ENCODE measurements around the gene MKS1. TPM values are rescaled to one million over a fixed set of nuclear protein-coding genes. Genes with fewer than 3 reads are reported as not detected.

The MKS1 gene
- total RNA-seq, 1 experiment from 2014 or later, result 17.5 TPM

- H4K20me1 ChIP-seq (ENCODE audit: insufficient read depth, low read depth, low read length), result no peaks in the 10 kb centered on the region
- H3K4me2 ChIP-seq (ENCODE audit: low read depth, low read length, poor library complexity, severe bottlenecking), result no peak overlapping the region
- H3K4me3 ChIP-seq (ENCODE audit: low read length), result no peak overlapping the region
- DNase-seq, result peak; percentile 45
- no peaks in the 10 kb centered on the region for H3K79me2 ChIP-seq (ENCODE audit: low read length)
- no peaks in the 10 kb centered on the region for H3K36me3 ChIP-seq (ENCODE audit: insufficient read depth, low read length)
- no peaks in the 10 kb centered on the region for H3K27me3 ChIP-seq (ENCODE audit: low read length)
- no peaks in the 10 kb centered on the region for H3K9me3 ChIP-seq (ENCODE audit: low read length)
- peaks cover 4% of the 10 kb centered on the region for H3K4me1 ChIP-seq (ENCODE audit: low read length)
- no peak overlapping the region for H3K27ac ChIP-seq (ENCODE audit: low read length)
- H3K9me2 ChIP-seq (replicated peaks; ENCODE audit: insufficient read depth, low read length), result no peaks in the 10 kb centered on the region
- no peak overlapping the region for H3K9ac ChIP-seq (ENCODE audit: low read length)
- H2AFZ ChIP-seq (ENCODE audit: low read length), result no peak overlapping the region
Measured at GRCh38 chr17:58176200-58176599, 42.9 kb downstream of the MKS1 start.

DNA sequence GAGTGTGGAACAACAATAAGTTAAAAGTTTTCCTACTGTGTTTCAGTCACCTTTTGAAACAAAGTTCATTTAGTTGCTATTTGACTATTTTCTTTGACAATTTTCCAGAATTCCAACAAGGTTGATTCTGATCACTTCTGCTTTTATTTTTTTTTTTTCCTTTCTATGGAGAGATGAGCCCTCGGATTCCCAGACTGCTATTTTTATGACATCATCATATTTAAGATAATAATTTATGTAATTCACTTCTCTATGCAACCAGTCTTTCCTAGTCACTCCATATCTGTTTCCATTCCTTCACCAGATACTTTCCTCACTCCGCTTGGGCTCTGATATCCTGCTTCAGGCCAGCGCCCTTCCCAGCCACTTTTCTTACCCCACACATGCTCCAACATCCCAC lies 44.2 kb downstream of the MKS1 start:
- H3K36me3 ChIP-seq (ENCODE audit: insufficient read depth, low read length), result no peaks in the 10 kb centered on the region
- no peak overlapping the region for H2AFZ ChIP-seq (ENCODE audit: low read length)
- H3K4me3 ChIP-seq (ENCODE audit: low read length), result no peak overlapping the region
- H3K9ac ChIP-seq (ENCODE audit: low read length), result no peak overlapping the region
- H3K9me3 ChIP-seq (ENCODE audit: low read length), result no peaks in the 10 kb centered on the region
- H3K9me2 ChIP-seq (replicated peaks; ENCODE audit: insufficient read depth, low read length), result no peaks in the 10 kb centered on the region
- no peak for DNase-seq
- no peaks in the 10 kb centered on the region for H4K20me1 ChIP-seq (ENCODE audit: insufficient read depth, low read depth, low read length)
- no peak overlapping the region for H3K27ac ChIP-seq (ENCODE audit: low read length)
- H3K27me3 ChIP-seq (ENCODE audit: low read length), result no peaks in the 10 kb centered on the region
- no peaks in the 10 kb centered on the region for H3K79me2 ChIP-seq (ENCODE audit: low read length)
- no peak overlapping the region for H3K4me2 ChIP-seq (ENCODE audit: low read depth, low read length, poor library complexity, severe bottlenecking)
- no peaks in the 10 kb centered on the region for H3K4me1 ChIP-seq (ENCODE audit: low read length)

DNA sequence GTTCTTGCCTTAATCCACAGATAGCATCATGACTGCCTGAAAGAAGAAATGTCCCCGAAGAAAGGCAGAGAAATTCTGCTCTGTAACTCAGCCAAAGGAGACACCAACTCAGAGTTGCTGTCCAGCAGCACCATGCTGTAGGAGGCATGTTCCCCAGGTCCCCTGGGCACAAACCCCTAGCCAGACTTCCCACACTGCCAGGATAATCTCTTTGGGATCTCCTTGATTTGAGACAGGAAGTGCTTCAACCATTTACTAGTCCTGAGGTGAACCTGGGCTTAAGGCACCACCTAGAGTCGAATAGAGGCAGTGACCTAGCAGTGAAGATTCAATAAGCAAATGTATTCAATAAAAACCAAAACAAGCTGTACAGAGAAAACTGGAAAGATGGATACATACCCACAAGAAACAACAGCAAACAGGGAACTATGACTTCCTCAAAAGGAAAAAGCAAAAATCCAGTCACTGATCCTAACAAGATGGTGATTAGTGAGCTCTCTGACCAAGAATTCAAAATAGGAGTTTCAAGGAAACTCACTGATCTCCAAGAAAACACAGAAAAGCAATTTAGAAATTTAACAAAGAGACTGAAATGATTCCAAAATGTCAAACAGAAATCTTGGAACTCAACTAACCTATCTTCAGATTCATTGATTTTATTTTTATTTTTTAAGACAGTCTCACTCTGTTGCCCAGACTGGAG lies 46.5 kb downstream of the MKS1 start:
- H4K20me1 ChIP-seq (ENCODE audit: insufficient read depth, low read depth, low read length), result no peaks in the 10 kb centered on the region
- H3K27ac ChIP-seq (ENCODE audit: low read length), result no peak overlapping the region
- H3K27me3 ChIP-seq (ENCODE audit: low read length), result no peaks in the 10 kb centered on the region
- H2AFZ ChIP-seq (ENCODE audit: low read length), result no peak overlapping the region
- H3K36me3 ChIP-seq (ENCODE audit: insufficient read depth, low read length), result no peaks in the 10 kb centered on the region
- no peaks in the 10 kb centered on the region for H3K9me2 ChIP-seq (replicated peaks; ENCODE audit: insufficient read depth, low read length)
- H3K9ac ChIP-seq (ENCODE audit: low read length), result no peak overlapping the region
- no peak overlapping the region for H3K4me2 ChIP-seq (ENCODE audit: low read depth, low read length, poor library complexity, severe bottlenecking)
- no peak overlapping the region for H3K4me3 ChIP-seq (ENCODE audit: low read length)
- peak; percentile 76 for DNase-seq
- H3K79me2 ChIP-seq (ENCODE audit: low read length), result no peaks in the 10 kb centered on the region
- H3K9me3 ChIP-seq (ENCODE audit: low read length), result no peaks in the 10 kb centered on the region
- no peaks in the 10 kb centered on the region for H3K4me1 ChIP-seq (ENCODE audit: low read length)

- Histone ChIP-seq H3K4me3 (ENCODE audit: low read length) (no peak overlapping the region), H3K9ac (ENCODE audit: low read length) (no peak overlapping the region), H3K9me3 (ENCODE audit: low read length) (no peaks in the 10 kb centered on the region), H4K20me1 (ENCODE audit: insufficient read depth, low read depth, low read length) (no peaks in the 10 kb centered on the region), H3K4me1 (ENCODE audit: low read length) (no peaks in the 10 kb centered on the region), H2AFZ (ENCODE audit: low read length) (no peak overlapping the region), H3K27me3 (ENCODE audit: low read length) (no peaks in the 10 kb centered on the region), H3K4me2 (ENCODE audit: low read depth, low read length, poor library complexity, severe bottlenecking) (no peak overlapping the region), H3K79me2 (ENCODE audit: low read length) (no peaks in the 10 kb centered on the region), H3K9me2 (replicated peaks; ENCODE audit: insufficient read depth, low read length) (no peaks in the 10 kb centered on the region), H3K27ac (ENCODE audit: low read length) (no peak overlapping the region), H3K36me3 (ENCODE audit: insufficient read depth, low read length) (no peaks in the 10 kb centered on the region)
- no peak for DNase-seq
Measured at GRCh38 chr17:58170622-58171021, 48.4 kb downstream of the MKS1 start.

DNA sequence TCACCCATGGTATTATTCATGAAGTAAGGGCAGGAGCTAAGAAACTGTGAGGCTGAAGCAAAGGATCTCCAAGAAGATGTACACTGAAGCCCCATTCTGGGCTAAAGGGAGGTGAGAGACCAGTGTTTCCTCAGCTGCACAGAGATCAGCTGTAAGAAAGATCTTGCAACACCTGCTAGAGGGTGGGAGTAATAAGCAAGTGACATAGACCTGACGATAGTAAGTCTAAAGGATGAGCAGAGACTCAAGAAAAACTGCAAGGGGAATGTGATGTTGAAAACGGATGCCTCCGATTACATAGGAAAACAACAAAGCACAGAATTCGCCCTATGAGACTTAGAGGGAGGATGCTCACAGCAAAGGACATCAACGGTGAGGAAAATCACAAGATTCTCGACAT lies 52.4 kb downstream of the MKS1 start, which contains the start of gene OR4D2:
TSS of gene OR4D2 (plus strand) at position 301 of the 400 bp plus-strand sequence. CDS start 2,674 bp downstream, outside the sequence.
- Histone ChIP-seq H3K79me2 (ENCODE audit: low read length) (no peaks in the 10 kb centered on the region), H3K4me3 (ENCODE audit: low read length) (no peak within 1 kb of the TSS), H3K9me3 (ENCODE audit: low read length) (no peaks in the 10 kb centered on the region)

GRCh38 chr17:58165981-58166380 lies 53.1 kb downstream of the MKS1 start:
- Histone ChIP-seq H3K4me2 (ENCODE audit: low read depth, low read length, poor library complexity, severe bottlenecking) (no peak overlapping the region), H4K20me1 (ENCODE audit: insufficient read depth, low read depth, low read length) (no peaks in the 10 kb centered on the region), H3K36me3 (ENCODE audit: insufficient read depth, low read length) (no peaks in the 10 kb centered on the region)

More for the DNA sequence above, 52.4 kb downstream of the MKS1 start, which contains the start of gene OR4D2:
- H3K9me2 ChIP-seq (replicated peaks; ENCODE audit: insufficient read depth, low read length), result no peaks in the 10 kb centered on the region
- no peaks in the 10 kb centered on the region for H3K27me3 ChIP-seq (ENCODE audit: low read length)
- no peak within 1 kb of the TSS for H2AFZ ChIP-seq (ENCODE audit: low read length)
- no peaks in the 10 kb centered on the region for H4K20me1 ChIP-seq (ENCODE audit: insufficient read depth, low read depth, low read length)
- H3K27ac ChIP-seq (ENCODE audit: low read length), result no peak within 1 kb of the TSS
- no peak within 1 kb of the TSS for H3K9ac ChIP-seq (ENCODE audit: low read length)
- no peak within 1 kb of the TSS for H3K4me2 ChIP-seq (ENCODE audit: low read depth, low read length, poor library complexity, severe bottlenecking)
- H3K4me1 ChIP-seq (ENCODE audit: low read length), result no peaks in the 10 kb centered on the region
- DNase-seq, result no peak
- no peaks in the 10 kb centered on the region for H3K36me3 ChIP-seq (ENCODE audit: insufficient read depth, low read length)

GRCh38 chr17:58161566-58161965 lies 57.5 kb downstream of the MKS1 start:
- no peaks in the 10 kb centered on the region for H4K20me1 ChIP-seq (ENCODE audit: insufficient read depth, low read depth, low read length)
- H3K4me2 ChIP-seq (ENCODE audit: low read depth, low read length, poor library complexity, severe bottlenecking), result no peak overlapping the region
- H3K9me3 ChIP-seq (ENCODE audit: low read length), result no peaks in the 10 kb centered on the region
- H3K4me3 ChIP-seq (ENCODE audit: low read length), result no peak overlapping the region
- DNase-seq, result no peak
- H3K4me1 ChIP-seq (ENCODE audit: low read length), result no peaks in the 10 kb centered on the region
- H3K36me3 ChIP-seq (ENCODE audit: insufficient read depth, low read length), result no peaks in the 10 kb centered on the region
- H3K27ac ChIP-seq (ENCODE audit: low read length), result no peak overlapping the region
- H3K9ac ChIP-seq (ENCODE audit: low read length), result no peak overlapping the region
- no peaks in the 10 kb centered on the region for H3K79me2 ChIP-seq (ENCODE audit: low read length)
- H3K9me2 ChIP-seq (replicated peaks; ENCODE audit: insufficient read depth, low read length), result no peaks in the 10 kb centered on the region
- no peak overlapping the region for H2AFZ ChIP-seq (ENCODE audit: low read length)
- H3K27me3 ChIP-seq (ENCODE audit: low read length), result no peaks in the 10 kb centered on the region

More at GRCh38 chr17:58165981-58166380, 53.1 kb downstream of the MKS1 start:
- Histone ChIP-seq H3K4me1 (ENCODE audit: low read length) (no peaks in the 10 kb centered on the region), H3K9me2 (replicated peaks; ENCODE audit: insufficient read depth, low read length) (no peaks in the 10 kb centered on the region), H2AFZ (ENCODE audit: low read length) (no peak overlapping the region), H3K27me3 (ENCODE audit: low read length) (no peaks in the 10 kb centered on the region), H3K9me3 (ENCODE audit: low read length) (no peaks in the 10 kb centered on the region), H3K79me2 (ENCODE audit: low read length) (no peaks in the 10 kb centered on the region), H3K9ac (ENCODE audit: low read length) (no peak overlapping the region), H3K27ac (ENCODE audit: low read length) (no peak overlapping the region), H3K4me3 (ENCODE audit: low read length) (no peak overlapping the region)
- no peak for DNase-seq

DNA sequence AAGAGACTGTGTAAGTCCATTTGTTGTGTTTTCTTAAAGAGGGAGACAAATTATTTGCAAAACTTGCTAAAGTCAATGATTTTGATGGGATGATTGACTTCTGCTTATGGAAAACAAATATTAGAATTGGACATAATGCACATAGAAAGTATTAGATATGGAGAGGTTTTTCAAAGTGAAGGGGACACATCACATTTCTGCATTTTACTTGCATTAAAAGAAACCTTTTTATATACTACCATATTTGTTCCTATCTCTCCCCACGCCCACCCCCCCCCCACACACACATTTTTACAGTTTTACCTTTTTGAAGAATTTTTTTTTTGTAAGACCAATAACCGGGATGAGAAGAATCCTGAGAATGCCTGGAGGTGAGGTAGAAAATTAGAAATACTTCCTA lies 60.9 kb downstream of the MKS1 start:
- Histone ChIP-seq H4K20me1 (ENCODE audit: insufficient read depth, low read depth, low read length) (no peaks in the 10 kb centered on the region), H3K4me1 (ENCODE audit: low read length) (no peaks in the 10 kb centered on the region)

More for the DNA sequence above, 60.9 kb downstream of the MKS1 start:
- no peaks in the 10 kb centered on the region for H3K36me3 ChIP-seq (ENCODE audit: insufficient read depth, low read length)
- no peaks in the 10 kb centered on the region for H3K27me3 ChIP-seq (ENCODE audit: low read length)
- H3K9me3 ChIP-seq (ENCODE audit: low read length), result no peaks in the 10 kb centered on the region
- no peak overlapping the region for H2AFZ ChIP-seq (ENCODE audit: low read length)
- no peak overlapping the region for H3K9ac ChIP-seq (ENCODE audit: low read length)
- H3K79me2 ChIP-seq (ENCODE audit: low read length), result no peaks in the 10 kb centered on the region
- H3K4me3 ChIP-seq (ENCODE audit: low read length), result no peak overlapping the region
- no peak for DNase-seq
- H3K4me2 ChIP-seq (ENCODE audit: low read depth, low read length, poor library complexity, severe bottlenecking), result no peak overlapping the region
- H3K9me2 ChIP-seq (replicated peaks; ENCODE audit: insufficient read depth, low read length), result no peaks in the 10 kb centered on the region
- H3K27ac ChIP-seq (ENCODE audit: low read length), result no peak overlapping the region

Data from Karpas-422 (cell line).